Esophagus squamous epithelium (tissue), 5 donors: ENCODE results near the gene SCAF1. TPM values are rescaled to one million over a fixed set of nuclear protein-coding genes. Genes with fewer than 3 reads are reported as not detected.

Experiments
- DNase-seq: peaks from one replicate; lab custom pipeline; 2025; lab: John Stamatoyannopoulos, UW
- H3K27ac ChIP-seq, 4 donors: fragments of 200-600 bp; sonication (generic); one replicate each; pipeline ENCODE4 v1.5.1; 2016 to 2019; ENCODE audit warnings: mild to moderate bottlenecking in 1 of 4
- H3K27me3 ChIP-seq, 4 donors: fragments of 200-600 bp; sonication (generic); 1 replicate in 3 of 4; 2 replicates in 1 of 4; pipeline versions ENCODE4 v1.5.1 to v1.6.0; 2017 to 2021; ENCODE audit warnings: antibody characterized with exemption in 1 of 4
- H3K36me3 ChIP-seq, 3 donors: fragments of 200-600 bp; sonication (generic); one replicate each; pipeline ENCODE4 v1.5.1; 2016 to 2019
- H3K4me1 ChIP-seq, 3 donors: fragments of 200-600 bp; sonication (generic); one replicate each; pipeline ENCODE4 v1.5.1; 2017 to 2019
- H3K4me3 ChIP-seq, 4 donors: fragments of 200-600 bp; sonication (generic); 1 replicate in 3 of 4; 2 replicates in 1 of 4; pipeline ENCODE4 v1.5.1; 2016 to 2019; ENCODE audit warnings: mild to moderate bottlenecking in 2 of 4, moderate library complexity in 1 of 4
- H3K9me3 ChIP-seq, 3 donors: fragments of 200-600 bp; sonication (generic); one replicate each; pipeline ENCODE4 v1.5.1; 2016 to 2019
- POLR2A ChIP-seq, 4 donors: fragments of 450-650 bp; IDR thresholded peaks; one replicate each; pipeline ENCODE4 v1.6.1; 2017; ENCODE audit warnings: antibody characterized with exemption in 4 of 4, mild to moderate bottlenecking in 4 of 4, moderate library complexity in 3 of 4
- WGBS, 2 donors: methylation state at CpG; one replicate each; pipeline ENCODE4 v1.1.5; 2018; 5-methylcytosine and 5-hydroxymethylcytosine counted together
- intact Hi-C: fragments of 100-400 bp; cut with DNase I; formaldehyde crosslinking; loops from one replicate; pipeline ENCODE4 v1.15.0; 2022
- total RNA-seq, 4 donors: library from RNA; depleted of rRNA; stranded (reverse); fragments of >200 nt; gene quantifications; one replicate each; pipeline ENCODE4 v1.1.0, GENCODE V29; 2016
- TF ChIP-seq, protein P1 (sequence below), 6 experiments: fragments of 450-650 bp in 4 of 6; fragments of 200-600 bp in 2 of 6; sonication (generic) in 2 of 6; IDR thresholded peaks; one replicate each; pipeline ENCODE4 v1.5.1; 2016 to 2019; ENCODE audit warnings: antibody characterized with exemption in 6 of 6, mild to moderate bottlenecking in 4 of 6, moderate library complexity in 4 of 6
- donor health status: DM: yes; HTN: yes; CAD: no.

SCAF1 gene
- total RNA-seq, 4 donors from 2014 or later, result 11.0 to 24.8 (median 15.2) TPM

- WGBS, 2 donors, result 12 to 56% methylated on average over 15 to 16 of the region's 54 CpGs
- Histone ChIP-seq H3K27ac (peak within 1 kb of the TSS; percentile 61 to 80 (median 72)), H3K4me3 (peak within 1 kb of the TSS; percentile 29 to 70 (median 52)), H3K9me3 (no peaks in the 10 kb centered on the region), H3K27me3 (peaks cover 0 to 35% (median 0%) of the 10 kb centered on the region in 4 donors), H3K4me1 (peaks cover 16 to 57% (median 29%) of the 10 kb centered on the region in 3 donors), H3K36me3 (peaks cover 12 to 45% (median 13%) of the 10 kb centered on the region in 3 donors)
- intact Hi-C loops, result no loop called here
- TF ChIP-seq POLR2A (IDR thresholded peaks at IDR 0.05), result no peak
- TF ChIP-seq, protein P1, sequence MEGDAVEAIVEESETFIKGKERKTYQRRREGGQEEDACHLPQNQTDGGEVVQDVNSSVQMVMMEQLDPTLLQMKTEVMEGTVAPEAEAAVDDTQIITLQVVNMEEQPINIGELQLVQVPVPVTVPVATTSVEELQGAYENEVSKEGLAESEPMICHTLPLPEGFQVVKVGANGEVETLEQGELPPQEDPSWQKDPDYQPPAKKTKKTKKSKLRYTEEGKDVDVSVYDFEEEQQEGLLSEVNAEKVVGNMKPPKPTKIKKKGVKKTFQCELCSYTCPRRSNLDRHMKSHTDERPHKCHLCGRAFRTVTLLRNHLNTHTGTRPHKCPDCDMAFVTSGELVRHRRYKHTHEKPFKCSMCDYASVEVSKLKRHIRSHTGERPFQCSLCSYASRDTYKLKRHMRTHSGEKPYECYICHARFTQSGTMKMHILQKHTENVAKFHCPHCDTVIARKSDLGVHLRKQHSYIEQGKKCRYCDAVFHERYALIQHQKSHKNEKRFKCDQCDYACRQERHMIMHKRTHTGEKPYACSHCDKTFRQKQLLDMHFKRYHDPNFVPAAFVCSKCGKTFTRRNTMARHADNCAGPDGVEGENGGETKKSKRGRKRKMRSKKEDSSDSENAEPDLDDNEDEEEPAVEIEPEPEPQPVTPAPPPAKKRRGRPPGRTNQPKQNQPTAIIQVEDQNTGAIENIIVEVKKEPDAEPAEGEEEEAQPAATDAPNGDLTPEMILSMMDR (IDR thresholded peaks at IDR 0.05), result peak in 4 of 6 experiments; percentile 40 to 68 (median 49)
- DNase-seq, result no peak
These were observed 47.4 kb downstream of the SCAF1 start, which contains the start of gene ADM5 for GRCh38 chr19:49689133-49690078. Gene ADM5, plus strand, starts transcription at chr19:49689594. Its CDS starts 244 bp downstream, at chr19:49689838.

DNA sequence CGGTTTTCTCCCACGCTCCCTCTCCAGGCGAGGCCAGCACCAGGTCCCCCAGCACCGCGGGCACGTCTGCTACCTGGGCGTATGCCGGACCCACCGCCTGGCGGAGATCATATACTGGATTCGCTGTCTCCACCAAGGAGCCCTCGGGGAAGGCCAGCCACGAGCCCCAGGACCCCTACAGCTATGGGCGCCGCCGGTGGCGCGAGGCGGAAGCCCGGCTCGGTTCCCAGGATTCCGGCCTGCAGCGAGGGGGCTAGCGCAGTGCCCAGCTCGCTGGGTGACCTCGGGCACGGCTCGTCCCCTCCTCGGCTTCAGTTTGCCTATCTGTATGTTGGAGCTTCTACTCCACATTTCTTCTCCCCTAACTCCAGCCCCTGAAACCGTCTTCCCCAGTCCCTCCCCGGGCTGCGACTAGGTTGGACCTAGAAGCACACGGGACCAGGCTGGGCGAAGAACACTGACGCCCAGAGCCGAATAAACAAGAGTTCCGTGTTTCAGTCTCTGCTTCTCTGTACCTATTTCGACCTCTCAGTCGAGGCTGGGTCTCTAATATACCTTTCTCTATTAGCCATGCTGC, 48.2 kb downstream of the SCAF1 start:
- H3K27me3 ChIP-seq, result peaks cover 0 to 35% (median 0%) of the 10 kb centered on the region in 4 donors
- no peak for DNase-seq
- peaks cover 16 to 57% (median 29%) of the 10 kb centered on the region in 3 donors for H3K4me1 ChIP-seq
- TF ChIP-seq POLR2A (IDR thresholded peaks at IDR 0.05), result no peak
- TF ChIP-seq, protein P1 (IDR thresholded peaks at IDR 0.05), result peak in 1 of 6 experiments; percentile 11
- intact Hi-C loops, result no loop called here
- 8 to 14% methylated on average over 14 to 25 of the region's 39 CpGs for WGBS, 2 donors
- H3K4me3 ChIP-seq, result peak overlapping the region; percentile 29 to 70 (median 52)
- peaks cover 6 to 38% (median 8%) of the 10 kb centered on the region in 3 donors for H3K36me3 ChIP-seq
- H3K9me3 ChIP-seq, result no peaks in the 10 kb centered on the region
- peak overlapping the region; percentile 61 to 80 (median 72) for H3K27ac ChIP-seq

DNA sequence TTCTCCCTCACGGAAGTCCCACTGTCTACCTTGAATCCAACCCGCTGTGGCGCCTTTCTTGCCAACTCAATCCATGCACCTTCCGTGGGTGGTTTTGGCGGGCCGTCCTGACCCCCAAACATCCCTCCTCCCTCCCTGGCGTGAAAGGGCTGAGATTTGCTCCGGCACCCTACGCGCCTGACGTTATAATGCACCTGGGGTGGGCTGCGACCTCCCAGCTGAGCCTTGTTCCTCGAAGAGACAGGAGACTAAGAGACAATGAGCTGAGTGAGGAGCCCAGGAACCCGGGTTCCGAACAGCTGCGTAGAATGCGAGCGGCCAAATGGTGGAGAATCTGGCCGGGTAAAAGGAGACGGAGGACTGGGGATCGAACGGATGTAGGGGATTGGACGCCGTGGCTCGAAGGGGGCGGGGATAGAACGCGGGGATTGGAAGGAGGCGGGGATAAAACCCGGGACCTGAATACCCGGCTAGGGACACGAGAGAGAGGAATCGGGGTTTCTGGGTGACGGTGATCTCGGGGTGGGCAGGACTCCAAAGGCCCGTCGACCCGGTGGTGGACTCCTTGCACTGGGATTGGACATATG, 48.7 kb downstream of the SCAF1 start, which contains the start of gene CPT1C:
Gene CPT1C, plus strand, starts transcription at position 461 of the 587 bp plus-strand sequence. CDS start 1,137 bp downstream, outside the sequence.
- intact Hi-C loops, result no loop called here
- Histone ChIP-seq H3K27me3 (peaks cover 0 to 35% (median 0%) of the 10 kb centered on the region in 4 donors), H3K9me3 (no peaks in the 10 kb centered on the region), H3K36me3 (peaks cover under 1 to 32% (median 6%) of the 10 kb centered on the region in 3 donors), H3K4me3 (peak within 1 kb of the TSS; percentile 29 to 70 (median 52)), H3K27ac (peak within 1 kb of the TSS; percentile 61 to 80 (median 72)), H3K4me1 (peaks cover 16 to 53% (median 29%) of the 10 kb centered on the region in 3 donors)
- TF ChIP-seq POLR2A (IDR thresholded peaks at IDR 0.05), result peak in 1 of 4 donors; percentile 46
- TF ChIP-seq, protein P1 (IDR thresholded peaks at IDR 0.05), result no peak
- WGBS, 2 donors, result 1% methylated on average over 22 to 36 of the region's 38 CpGs
- no peak for DNase-seq

- 19 to 27% methylated on average over 8 to 13 of the region's 39 CpGs for WGBS, 2 donors
- Histone ChIP-seq H3K9me3 (no peaks in the 10 kb centered on the region), H3K4me1 (peaks cover 16 to 46% (median 29%) of the 10 kb centered on the region in 3 donors), H3K4me3 (peak overlapping the region; percentile 29 to 70 (median 52)), H3K36me3 (peaks cover 0 to 24% (median 0%) of the 10 kb centered on the region in 3 donors), H3K27me3 (peaks cover 0 to 35% (median 0%) of the 10 kb centered on the region in 4 donors), H3K27ac (peak overlapping the region in 1 of 4 donors; percentile 79)
- TF ChIP-seq POLR2A (IDR thresholded peaks at IDR 0.05), result no peak
- TF ChIP-seq, protein P1 (IDR thresholded peaks at IDR 0.05), result no peak
- intact Hi-C loops, result no loop called here
- DNase-seq, result no peak
These were observed 49.5 kb downstream of the SCAF1 start for GRCh38 chr19:49691243-49692146.
